ENCODE data around the gene NEU4. TPM values are rescaled to one million over a fixed set of nuclear protein-coding genes. Genes with fewer than 3 reads are reported as not detected.

The NEU4 gene
- total and polyA plus RNA-seq, 2 donors from 2014 or later: 0.76 to 2.8 TPM

GRCh38 chr2:241814393-241814642 is 5.3 kb downstream of the NEU4 start:
- H3K4me1 ChIP-seq (ENCODE audit: control insufficient read depth in 2 of 3, insufficient read depth in 2 of 3, low read depth in 1 of 3, low read length in 3 of 3): peaks cover 0 to 4% (median 0%) of the 10 kb centered on the region in 3 donors
- peak in 1 of 5 donors; percentile 64 for DNase-seq
- no peak for TF ChIP-seq CTCF (IDR thresholded peaks at IDR 0.05; ENCODE audit: borderline replicate concordance, extremely low read depth, insufficient read depth)
- no peak overlapping the region for H3K27ac ChIP-seq (ENCODE audit: low read depth in 2 of 2, low read length in 2 of 2)
- no peaks in the 10 kb centered on the region for H3K9me3 ChIP-seq (ENCODE audit: control insufficient read depth in 2 of 3, insufficient read depth in 1 of 3, low read length in 3 of 3)
- no peak overlapping the region for H3K9ac ChIP-seq (ENCODE audit: low read length in 3 of 3)
- no peak overlapping the region for H3K4me3 ChIP-seq (ENCODE audit: low read length in 3 of 3)
- no peaks in the 10 kb centered on the region for H3K36me3 ChIP-seq (ENCODE audit: control insufficient read depth in 2 of 3, insufficient read depth in 3 of 3, low read length in 3 of 3)
- H3K27me3 ChIP-seq (ENCODE audit: control insufficient read depth, insufficient read depth, low read length): no peaks in the 10 kb centered on the region
- FAIRE-seq: no peak
- intact Hi-C loops (cut with DNase I): no loop called here

- H3K9me3 ChIP-seq (ENCODE audit: control insufficient read depth in 2 of 3, insufficient read depth in 1 of 3, low read length in 3 of 3): no peaks in the 10 kb centered on the region
- intact Hi-C loops (cut with DNase I): no loop called here
- no peak overlapping the region for H3K4me3 ChIP-seq (ENCODE audit: low read length in 3 of 3)
- DNase-seq: peak in 2 of 5 donors; percentile 51 to 76
- H3K36me3 ChIP-seq (ENCODE audit: control insufficient read depth in 2 of 3, insufficient read depth in 3 of 3, low read length in 3 of 3): no peaks in the 10 kb centered on the region
- no peaks in the 10 kb centered on the region for H3K27me3 ChIP-seq (ENCODE audit: control insufficient read depth, insufficient read depth, low read length)
- H3K9ac ChIP-seq (ENCODE audit: low read length in 3 of 3): no peak overlapping the region
- TF ChIP-seq CTCF (IDR thresholded peaks at IDR 0.05; ENCODE audit: borderline replicate concordance, extremely low read depth, insufficient read depth): no peak
- H3K4me1 ChIP-seq (ENCODE audit: control insufficient read depth in 2 of 3, insufficient read depth in 2 of 3, low read depth in 1 of 3, low read length in 3 of 3): peaks cover 0 to 4% (median 0%) of the 10 kb centered on the region in 3 donors
- no peak for FAIRE-seq
- no peak overlapping the region for H3K27ac ChIP-seq (ENCODE audit: low read depth in 2 of 2, low read length in 2 of 2)
These were observed 5.9 kb downstream of the NEU4 start for GRCh38 chr2:241814643-241815476.

GRCh38 chr2:241815477-241816430 is 6.8 kb downstream of the NEU4 start:
- H3K4me1 ChIP-seq (ENCODE audit: control insufficient read depth in 2 of 3, insufficient read depth in 2 of 3, low read depth in 1 of 3, low read length in 3 of 3): peaks cover 0 to 3% (median 0%) of the 10 kb centered on the region in 3 donors
- intact Hi-C loops (cut with DNase I): no loop called here
- no peaks in the 10 kb centered on the region for H3K9me3 ChIP-seq (ENCODE audit: control insufficient read depth in 2 of 3, insufficient read depth in 1 of 3, low read length in 3 of 3)
- FAIRE-seq (no peak), DNase-seq (peak in 2 of 5 donors; percentile 57 to 72)
- no peak overlapping the region for H3K27ac ChIP-seq (ENCODE audit: low read depth in 2 of 2, low read length in 2 of 2)
- H3K9ac ChIP-seq (ENCODE audit: low read length in 3 of 3): no peak overlapping the region
- no peak overlapping the region for H3K4me3 ChIP-seq (ENCODE audit: low read length in 3 of 3)
- no peak for TF ChIP-seq CTCF (IDR thresholded peaks at IDR 0.05; ENCODE audit: borderline replicate concordance, extremely low read depth, insufficient read depth)
- no peaks in the 10 kb centered on the region for H3K27me3 ChIP-seq (ENCODE audit: control insufficient read depth, insufficient read depth, low read length)
- H3K36me3 ChIP-seq (ENCODE audit: control insufficient read depth in 2 of 3, insufficient read depth in 3 of 3, low read length in 3 of 3): no peaks in the 10 kb centered on the region

All from kidney (tissue), 14 donors.